ENCODE results near the gene MEIS2.

GRCh38 chr15:37099319-37100108, 835 bp downstream of the MEIS2 start:
- TF ChIP-seq SIN3A (IDR thresholded peaks at IDR 0.05; ENCODE audit: borderline replicate concordance, insufficient read depth, low read length) (peak; percentile 58; the same call in 1 of the 2 replicates), POLR2AphosphoS5 (IDR thresholded peaks at IDR 0.05; ENCODE audit: low read depth, low read length) (no peak), TAF1 (IDR thresholded peaks at IDR 0.05; ENCODE audit: borderline replicate concordance, insufficient read depth, low read length) (no peak), REST (IDR thresholded peaks at IDR 0.05; ENCODE audit: insufficient read depth in 1 of 2, low read depth in 2 of 2, low read length in 2 of 2) (no peak)
